Cardiac fibroblast (primary cell): Measurements from ENCODE around the gene PRL.

Source experiments
- DNase-seq, 2 donors: peaks; one replicate each; pipeline versions ENCODE4 v3.0.0 to v3.0.0-alpha.2; 2010; ENCODE audit warnings: low read depth in 2 of 2
- H3K4me3 ChIP-seq, 2 donors: replicated peaks in 1 of 2; 1 replicate in 1 of 2; 2 replicates in 1 of 2; pipeline ENCODE4 v1.5.1; 2011; ENCODE audit warnings: low read depth in 2 of 2, low read length in 2 of 2, mild to moderate bottlenecking in 2 of 2, moderate library complexity in 1 of 2
- TF ChIP-seq, protein P1 (sequence below): IDR thresholded peaks from one replicate; pipeline ENCODE4 v1.5.1; 2011; ENCODE audit warnings: low read depth, mild to moderate bottlenecking, low read length, inconsistent platforms

The PRL gene

DNA sequence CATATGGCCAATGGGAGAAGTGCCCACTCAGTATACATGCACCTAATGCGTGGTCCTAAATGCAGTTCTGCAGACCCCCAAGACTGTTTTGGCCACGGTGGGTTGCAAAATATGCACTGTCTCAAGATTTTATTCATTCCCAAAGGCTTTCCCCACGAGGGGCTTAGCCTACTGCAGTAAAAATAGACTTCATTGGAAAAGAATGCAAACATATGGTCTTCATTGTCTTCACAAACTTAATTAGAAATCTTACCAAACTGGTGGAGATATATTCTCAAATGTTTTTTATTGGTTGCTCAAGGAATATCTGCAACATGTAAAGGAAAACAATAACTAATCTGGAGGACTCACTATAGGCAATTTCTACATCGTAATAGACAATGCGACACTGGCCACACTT is 31.6 kb upstream of the PRL start:
- TF ChIP-seq, protein P1, sequence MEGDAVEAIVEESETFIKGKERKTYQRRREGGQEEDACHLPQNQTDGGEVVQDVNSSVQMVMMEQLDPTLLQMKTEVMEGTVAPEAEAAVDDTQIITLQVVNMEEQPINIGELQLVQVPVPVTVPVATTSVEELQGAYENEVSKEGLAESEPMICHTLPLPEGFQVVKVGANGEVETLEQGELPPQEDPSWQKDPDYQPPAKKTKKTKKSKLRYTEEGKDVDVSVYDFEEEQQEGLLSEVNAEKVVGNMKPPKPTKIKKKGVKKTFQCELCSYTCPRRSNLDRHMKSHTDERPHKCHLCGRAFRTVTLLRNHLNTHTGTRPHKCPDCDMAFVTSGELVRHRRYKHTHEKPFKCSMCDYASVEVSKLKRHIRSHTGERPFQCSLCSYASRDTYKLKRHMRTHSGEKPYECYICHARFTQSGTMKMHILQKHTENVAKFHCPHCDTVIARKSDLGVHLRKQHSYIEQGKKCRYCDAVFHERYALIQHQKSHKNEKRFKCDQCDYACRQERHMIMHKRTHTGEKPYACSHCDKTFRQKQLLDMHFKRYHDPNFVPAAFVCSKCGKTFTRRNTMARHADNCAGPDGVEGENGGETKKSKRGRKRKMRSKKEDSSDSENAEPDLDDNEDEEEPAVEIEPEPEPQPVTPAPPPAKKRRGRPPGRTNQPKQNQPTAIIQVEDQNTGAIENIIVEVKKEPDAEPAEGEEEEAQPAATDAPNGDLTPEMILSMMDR, result no peak
- no peak for DNase-seq

DNA sequence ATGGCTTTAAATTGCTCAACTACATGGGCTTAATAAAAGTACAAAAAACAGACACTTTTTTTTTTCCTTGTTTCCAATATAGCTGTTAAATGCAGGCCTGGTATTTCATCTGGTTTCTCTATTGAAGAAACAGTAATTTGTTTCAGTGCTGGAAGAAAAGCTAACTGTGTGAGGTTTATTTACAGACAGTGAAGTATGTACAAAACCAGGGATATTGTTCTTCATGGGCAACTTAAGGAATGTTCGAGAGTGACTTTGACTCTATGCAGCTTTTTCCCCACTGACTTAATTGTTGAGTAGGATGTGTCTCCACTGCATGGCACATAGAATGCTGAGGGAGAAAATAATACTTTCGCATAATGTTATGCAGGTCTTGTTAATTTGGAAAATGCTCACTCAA is 31.0 kb upstream of the PRL start:
- DNase-seq, result no peak
- TF ChIP-seq, protein P1, result no peak
- H3K4me3 ChIP-seq, result no peak overlapping the region

More for the DNA sequence above, 31.6 kb upstream of the PRL start:
- no peak overlapping the region for H3K4me3 ChIP-seq

DNA sequence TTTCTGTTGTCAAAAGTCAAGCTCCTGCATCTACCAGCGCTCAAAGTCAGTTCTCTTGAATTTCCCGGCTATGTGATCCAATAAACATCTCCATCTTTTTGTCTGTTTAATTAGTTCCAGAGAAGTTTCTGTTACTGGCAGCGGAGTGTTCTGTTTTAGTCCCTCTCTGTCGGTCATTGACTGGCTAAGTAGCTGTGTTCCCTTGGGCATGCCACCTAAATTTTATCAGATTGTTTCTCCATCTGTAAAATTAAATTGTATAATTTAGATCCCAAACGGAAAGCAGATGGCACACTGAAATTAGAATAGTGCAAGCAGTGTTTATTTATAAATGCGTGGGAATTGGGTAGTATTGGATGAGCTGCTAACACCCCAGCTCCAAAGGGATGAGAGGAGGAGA is 29.7 kb upstream of the PRL start:
- DNase-seq, result no peak
- no peak overlapping the region for H3K4me3 ChIP-seq
- TF ChIP-seq, protein P1, result no peak

DNA sequence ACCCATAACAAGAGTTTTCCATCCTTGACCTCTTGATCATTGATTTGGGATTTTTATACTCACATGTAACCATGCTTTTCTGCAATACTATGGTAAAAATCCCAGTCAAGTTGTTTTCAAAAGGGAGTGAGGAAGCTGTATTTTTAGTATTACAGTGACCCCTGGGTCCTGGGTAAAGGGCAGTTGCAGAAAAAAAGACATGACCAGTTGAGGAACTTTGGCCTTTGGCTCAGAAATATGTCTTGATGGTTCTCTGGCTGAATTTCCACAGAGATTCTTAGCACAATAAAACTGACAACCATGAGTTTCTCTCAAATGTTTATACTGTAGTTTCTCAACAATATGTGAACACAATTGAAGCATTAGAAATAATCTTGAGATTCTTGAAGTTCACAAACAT is 28.6 kb upstream of the PRL start:
- H3K4me3 ChIP-seq, result no peak overlapping the region
- DNase-seq, result no peak
- TF ChIP-seq, protein P1, result no peak

DNA sequence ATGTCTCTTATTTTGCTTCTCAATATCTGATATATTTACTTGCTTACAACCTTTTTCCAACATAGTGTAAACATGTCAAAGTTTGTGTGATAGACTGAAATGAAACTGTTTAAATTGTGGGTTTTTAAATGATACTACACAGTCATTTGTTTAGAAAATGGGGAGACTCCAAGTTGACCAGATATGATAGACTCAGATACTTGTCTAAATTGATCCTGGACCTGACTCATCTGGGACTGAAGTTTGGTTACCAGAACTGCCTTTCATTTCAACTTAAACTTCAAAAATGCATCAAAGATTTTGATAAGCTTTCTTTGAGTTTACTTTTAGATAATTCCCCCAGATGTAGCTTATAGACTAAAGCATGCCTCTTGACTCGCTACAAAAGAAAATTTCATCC is 27.0 kb upstream of the PRL start:
- TF ChIP-seq, protein P1, result no peak
- DNase-seq, result no peak
- no peak overlapping the region for H3K4me3 ChIP-seq

DNA sequence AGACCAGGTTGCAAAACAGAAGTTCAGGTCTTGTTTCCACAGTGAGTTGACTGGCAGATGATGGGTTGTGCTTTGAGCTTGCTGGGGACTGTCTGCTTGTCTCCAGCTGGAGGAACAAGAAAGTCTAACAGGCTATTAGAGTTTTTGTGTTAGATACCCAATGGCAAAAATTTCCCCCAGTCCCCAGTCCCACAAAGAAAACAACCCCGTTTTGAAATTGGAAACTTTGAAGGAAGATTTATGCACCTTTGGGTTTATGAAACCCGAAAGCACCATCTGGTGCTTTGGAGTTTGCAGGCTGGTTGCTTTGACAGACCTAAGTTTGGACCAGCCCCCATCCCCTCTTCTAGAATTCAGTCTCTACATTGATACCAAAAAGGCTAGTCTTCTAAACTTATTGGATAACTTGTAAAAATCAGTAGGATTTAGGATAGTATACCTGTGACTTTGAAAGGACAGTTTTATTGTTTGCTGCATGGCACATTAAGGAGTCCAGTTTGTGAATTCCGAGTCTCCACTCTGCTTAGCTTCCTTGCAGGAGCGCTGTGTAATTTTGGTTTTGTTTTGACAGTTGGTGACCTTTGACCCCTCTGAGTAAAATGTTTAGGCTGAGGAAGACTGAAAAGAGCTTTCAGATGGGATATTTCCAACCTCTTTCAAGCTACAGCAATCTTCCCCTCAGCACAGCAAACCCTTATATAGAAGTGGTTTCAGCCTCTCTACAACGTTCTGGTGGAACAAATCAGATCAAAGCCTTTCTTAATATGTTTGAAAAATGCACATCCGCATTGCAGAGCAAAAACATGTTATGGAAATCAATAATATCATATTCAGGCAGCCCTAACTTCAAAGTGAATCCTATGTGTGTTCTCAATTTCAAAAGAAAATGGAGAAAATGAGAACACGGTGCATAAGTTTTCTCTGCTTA is 25.5 kb upstream of the PRL start:
- DNase-seq, result peak in 1 of 2 donors; percentile 28

More for the DNA sequence above, 25.5 kb upstream of the PRL start:
- TF ChIP-seq, protein P1, result no peak
- no peak overlapping the region for H3K4me3 ChIP-seq
